GM13976 (cell line): ENCODE results near the gene CIROP.
A peak's percentile ranks its signal among the peaks of the same experiment; 100 is the strongest.

Source experiments
- DNase-seq: peaks from one replicate; pipeline ENCODE4 v3.0.0; 2012; ENCODE audit warnings: low spot score
- CTCF ChIP-seq: IDR thresholded peaks from 2 replicates; pipeline ENCODE4 v1.5.1; 2012; ENCODE audit warnings: borderline replicate concordance, mild to moderate bottlenecking; ENCODE audit not compliant: insufficient read depth; ENCODE audit errors: extremely low read depth, missing control alignments, control extremely low read depth
- in situ Hi-C: fragments of 300-500 bp; cut with MboI; formaldehyde crosslinking; loops from one replicate; pipeline ENCODE4 v1.12.0; 2022; ENCODE audit warnings: low sequenced_read_pairs, mixed read lengths, inconsistent platforms; ENCODE audit not compliant: unreplicated experiment

The CIROP gene

DNA sequence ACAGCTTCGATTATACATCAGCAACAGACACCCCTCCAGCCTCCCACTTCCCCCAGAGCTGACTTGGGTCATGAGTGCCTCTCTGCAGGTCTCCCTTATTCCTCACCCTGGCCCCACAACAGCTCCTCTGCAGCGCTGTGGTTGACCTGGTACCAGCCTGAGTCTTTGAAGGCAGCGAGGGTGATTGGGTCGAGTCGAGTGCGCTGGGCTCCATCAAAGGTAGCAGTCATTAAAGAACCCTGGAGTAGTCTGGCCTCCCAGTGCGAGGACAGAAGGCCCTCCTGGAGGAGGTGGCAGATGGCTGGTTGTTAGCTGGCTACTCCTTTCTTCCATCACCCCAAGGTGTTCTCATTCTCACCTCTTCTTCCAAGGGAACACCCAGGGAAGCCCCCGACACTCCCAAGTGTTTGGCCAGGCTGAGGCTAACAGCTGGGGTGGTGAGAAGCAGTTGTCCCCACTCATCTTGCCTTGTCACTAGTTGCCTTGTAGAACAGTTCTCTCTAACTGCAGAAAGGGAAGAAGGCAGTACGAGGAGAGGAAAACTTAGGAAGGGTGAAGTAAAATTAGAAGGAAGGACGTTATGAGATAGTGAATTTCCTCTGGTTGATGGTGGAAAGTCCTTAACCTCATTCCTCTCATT, 2.7 kb downstream of the CIROP start:
- no peak for DNase-seq
- TF ChIP-seq CTCF: no peak
- in situ Hi-C loops: no loop called here

DNA sequence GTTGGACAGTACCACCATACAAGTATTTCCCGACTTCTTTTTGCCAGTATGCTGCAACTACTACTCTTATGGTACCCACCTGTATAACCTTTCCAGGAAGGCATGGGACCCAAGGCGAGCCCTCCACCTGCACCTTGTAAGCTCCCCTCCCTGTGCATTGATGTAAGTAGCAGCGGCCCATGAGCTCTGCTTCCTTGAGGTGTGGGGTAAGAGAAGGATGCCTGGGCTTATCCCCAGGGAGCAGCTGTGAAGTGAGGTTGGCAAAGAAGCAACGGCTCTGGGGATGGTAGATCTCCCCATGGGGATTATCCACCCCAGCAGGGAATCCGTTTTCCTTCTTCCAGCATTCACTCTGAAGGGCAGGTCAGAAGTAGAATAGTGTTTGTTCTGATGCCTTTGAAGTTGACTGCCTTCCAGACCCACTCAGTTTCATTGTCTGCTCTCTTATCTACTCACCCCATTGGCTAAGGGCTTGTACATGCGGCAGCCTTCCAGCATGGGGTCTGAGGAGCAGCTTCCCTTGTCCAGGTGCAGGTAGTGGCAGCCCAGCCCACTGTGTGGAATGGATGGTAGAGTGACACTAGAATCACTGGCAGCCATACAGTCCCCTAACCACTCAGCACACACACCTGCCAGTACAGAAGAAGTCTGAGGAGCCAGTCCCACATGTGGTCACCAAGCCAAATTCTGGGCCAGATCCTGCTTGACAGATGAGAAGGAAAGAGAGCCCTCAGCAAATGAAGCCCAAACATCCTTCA, 3.4 kb downstream of the CIROP start:
- TF ChIP-seq CTCF: no peak
- no peak for DNase-seq
- in situ Hi-C loops: no loop called here

DNA sequence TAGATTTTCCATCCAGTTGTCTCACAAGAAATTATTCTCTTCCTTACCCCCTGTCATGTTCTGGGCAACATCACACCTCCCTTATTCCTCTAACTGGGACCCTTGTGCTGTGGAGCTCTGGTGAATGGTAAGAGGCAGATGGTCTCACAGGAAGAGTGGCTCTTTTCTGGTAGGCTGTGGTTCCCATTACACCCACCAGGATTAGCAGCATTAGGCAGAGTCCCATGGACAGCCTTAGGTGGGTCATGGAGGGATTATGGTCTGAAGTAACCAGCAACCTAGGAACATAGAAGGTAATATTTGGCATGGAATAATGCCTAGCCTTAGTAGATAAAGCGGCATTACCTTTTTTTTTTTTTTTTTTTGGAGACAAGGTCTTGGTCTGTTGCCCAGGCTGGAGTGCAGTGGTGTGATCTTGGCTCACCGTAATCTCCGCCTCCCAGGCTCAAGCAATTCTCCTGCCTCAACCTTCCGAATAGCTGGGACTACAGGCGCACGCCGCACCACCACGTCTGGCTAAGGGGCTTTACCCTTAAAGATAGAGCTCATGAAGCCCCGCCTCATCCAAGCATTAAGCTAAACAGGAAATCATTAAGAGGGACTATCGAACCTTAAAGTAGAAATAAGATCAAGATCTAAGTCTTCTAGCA, 5.5 kb downstream of the CIROP start:
- in situ Hi-C loops: no loop called here

GRCh38 chr14:23097786-23098185, 7.0 kb downstream of the CIROP start:
- DNase-seq: no peak
- in situ Hi-C loops: no loop called here
- no peak for TF ChIP-seq CTCF

More for the DNA sequence above, 5.5 kb downstream of the CIROP start:
- no peak for DNase-seq
- no peak for TF ChIP-seq CTCF

DNA sequence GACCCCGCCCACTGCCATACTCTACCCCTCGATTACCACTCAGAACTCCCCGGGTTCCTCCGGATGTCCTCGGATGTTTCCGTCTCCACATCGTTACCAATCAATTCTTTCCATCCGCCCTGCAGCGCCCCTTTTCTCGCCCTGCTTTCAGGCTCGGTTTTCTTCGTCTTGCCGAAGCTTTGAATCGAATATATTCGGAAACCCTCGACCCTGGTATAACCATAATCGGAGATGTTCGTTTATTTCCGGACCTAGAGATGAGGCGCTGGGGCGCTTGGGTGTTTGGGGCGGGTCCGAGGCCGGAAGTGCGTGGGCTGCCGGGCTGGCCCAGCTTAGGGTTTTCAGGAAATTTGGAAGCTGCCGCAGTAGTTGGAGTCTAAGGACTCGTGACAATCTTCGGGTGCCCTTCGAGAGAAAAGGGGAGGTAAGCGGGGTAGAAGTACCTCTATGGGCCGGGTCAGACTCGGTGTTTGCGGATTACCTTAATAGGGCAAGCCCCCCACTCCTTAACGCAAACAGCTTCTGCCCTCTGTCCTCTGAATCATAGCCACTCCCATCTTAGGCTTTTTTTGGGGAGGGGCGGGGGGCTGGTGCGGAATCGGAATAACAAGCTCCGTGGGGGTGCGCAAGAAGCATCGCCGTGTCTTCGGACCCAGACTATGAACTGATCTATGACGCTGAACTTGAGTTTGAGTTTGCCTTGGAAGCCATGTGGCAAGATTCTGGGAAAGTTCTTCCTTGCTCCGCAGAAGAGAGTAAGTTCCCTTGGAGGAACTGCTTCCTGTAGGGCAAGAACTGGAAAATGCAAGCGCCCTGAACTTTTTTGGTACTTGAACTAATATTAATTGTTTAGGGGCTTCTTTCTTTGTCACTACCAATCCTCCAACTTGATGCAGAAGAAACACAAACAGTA, 9.3 kb downstream of the CIROP start, which contains the start of gene C14orf119:
TSS of gene C14orf119 (plus strand) at position 310 of the 913 bp plus-strand sequence. CDS start 2,154 bp downstream, outside the sequence.
- DNase-seq: peak; percentile 99
- in situ Hi-C loops: no loop called here
- no peak for TF ChIP-seq CTCF
